PC-3 (cell line): ENCODE results near the gene RBM20.

ENCODE experiments used
- CTCF ChIP-seq: fragments of 300-600 bp; sonication (generic); conservative IDR thresholded peaks from 2 replicates; pipeline ENCODE4 v1.5.1; 2017; ENCODE audit warnings: antibody characterized with exemption, low read depth, mild to moderate bottlenecking, low read length
- EZH2phosphoT487 ChIP-seq: fragments of 300-600 bp; sonication (generic); IDR thresholded peaks from 2 replicates; pipeline ENCODE4 v1.6.1; 2018; ENCODE audit warnings: mild to moderate bottlenecking, antibody characterized with exemption, low read length, borderline replicate concordance

DNA sequence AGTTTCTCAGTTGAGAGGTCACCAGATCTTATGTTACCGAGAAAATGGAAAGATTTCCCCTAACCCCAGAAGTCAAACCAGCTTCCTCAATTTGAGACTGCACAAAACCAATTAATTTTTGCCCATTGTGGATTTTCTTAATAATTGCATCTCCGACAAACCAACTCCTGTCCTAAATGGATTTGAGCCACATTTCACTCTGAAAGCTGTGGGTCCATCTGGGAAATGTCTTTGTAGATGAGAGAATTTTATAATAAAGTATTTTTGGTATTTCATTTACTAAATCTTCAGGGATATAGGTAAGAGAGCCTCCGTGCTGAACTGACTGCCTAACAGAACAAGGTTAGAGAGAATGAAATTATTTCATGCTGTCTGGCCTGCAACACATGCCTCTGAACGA is 127.9 kb downstream of the RBM20 start:
- TF ChIP-seq CTCF (no peak), EZH2phosphoT487 (no peak)
